Neural progenitor cell (in vitro differentiated cells): ENCODE measurements around the gene ZNF800.

Source experiments
- EZH2 ChIP-seq: fragments of 200-600 bp; sonication (generic); IDR thresholded peaks from 2 replicates; pipeline ENCODE4 v1.6.1; 2017; ENCODE audit warnings: antibody characterized with exemption, mild to moderate bottlenecking, moderate library complexity
- EZH2phosphoT487 ChIP-seq: fragments of 200-600 bp; sonication (generic); IDR thresholded peaks from 2 replicates; pipeline ENCODE4 v1.6.1; 2017; ENCODE audit warnings: antibody characterized with exemption
- TF ChIP-seq, protein P1 (sequence below): fragments of 200-600 bp; sonication (generic); IDR thresholded peaks from 2 replicates; pipeline ENCODE4 v1.5.1; 2017; ENCODE audit warnings: antibody characterized with exemption, mild to moderate bottlenecking

DNA sequence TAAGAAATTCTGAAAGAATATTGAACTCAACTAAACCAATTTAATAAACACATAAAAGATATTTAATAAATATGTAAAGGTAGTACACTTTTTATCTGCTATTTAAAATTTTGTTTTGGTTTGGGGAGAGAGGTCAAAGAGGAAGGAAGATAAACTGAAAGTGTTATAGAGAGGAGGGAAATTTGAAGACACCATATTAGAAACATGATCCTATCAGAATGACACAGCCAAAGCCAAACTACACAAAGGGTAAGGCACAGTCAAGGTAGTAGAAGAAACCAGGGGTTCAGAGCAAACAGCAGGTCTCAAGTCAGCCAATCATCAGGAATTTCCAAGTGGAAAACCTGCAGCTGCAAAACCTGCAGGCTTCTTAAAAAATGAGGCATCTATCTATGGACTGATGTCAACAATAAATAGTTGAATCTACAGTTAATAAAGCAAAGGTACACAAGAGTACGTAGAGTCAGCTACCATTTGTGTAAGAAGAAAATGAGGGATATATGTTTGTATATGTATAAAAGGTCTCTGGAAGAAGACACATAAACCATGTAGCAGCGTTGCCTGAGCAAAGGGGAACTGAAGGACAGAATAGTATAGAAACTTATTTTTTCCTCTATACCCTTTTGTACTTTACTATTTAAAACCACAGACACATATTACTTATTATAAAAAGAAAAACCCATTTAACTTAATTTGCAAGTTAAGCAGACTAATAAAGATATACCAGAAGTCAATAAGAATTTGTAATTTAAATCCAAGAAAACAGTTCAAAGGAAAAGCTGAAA is 10.0 kb downstream of the ZNF800 start:
- TF ChIP-seq, protein P1, sequence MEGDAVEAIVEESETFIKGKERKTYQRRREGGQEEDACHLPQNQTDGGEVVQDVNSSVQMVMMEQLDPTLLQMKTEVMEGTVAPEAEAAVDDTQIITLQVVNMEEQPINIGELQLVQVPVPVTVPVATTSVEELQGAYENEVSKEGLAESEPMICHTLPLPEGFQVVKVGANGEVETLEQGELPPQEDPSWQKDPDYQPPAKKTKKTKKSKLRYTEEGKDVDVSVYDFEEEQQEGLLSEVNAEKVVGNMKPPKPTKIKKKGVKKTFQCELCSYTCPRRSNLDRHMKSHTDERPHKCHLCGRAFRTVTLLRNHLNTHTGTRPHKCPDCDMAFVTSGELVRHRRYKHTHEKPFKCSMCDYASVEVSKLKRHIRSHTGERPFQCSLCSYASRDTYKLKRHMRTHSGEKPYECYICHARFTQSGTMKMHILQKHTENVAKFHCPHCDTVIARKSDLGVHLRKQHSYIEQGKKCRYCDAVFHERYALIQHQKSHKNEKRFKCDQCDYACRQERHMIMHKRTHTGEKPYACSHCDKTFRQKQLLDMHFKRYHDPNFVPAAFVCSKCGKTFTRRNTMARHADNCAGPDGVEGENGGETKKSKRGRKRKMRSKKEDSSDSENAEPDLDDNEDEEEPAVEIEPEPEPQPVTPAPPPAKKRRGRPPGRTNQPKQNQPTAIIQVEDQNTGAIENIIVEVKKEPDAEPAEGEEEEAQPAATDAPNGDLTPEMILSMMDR: no peak
- TF ChIP-seq EZH2phosphoT487 (no peak), EZH2 (no peak)
